ENCODE measurements around the gene CD9.

- TF ChIP-seq POLR2A (IDR thresholded peaks at IDR 0.05; ENCODE audit: low read depth, low read length) (no peak), EZH2 (IDR thresholded peaks at IDR 0.05; ENCODE audit: borderline replicate concordance, low read depth, low read length, severe bottlenecking) (no peak), POLR2AphosphoS5 (IDR thresholded peaks at IDR 0.05; ENCODE audit: insufficient read depth, low read depth, low read length) (no peak), CTCF (IDR thresholded peaks at IDR 0.05; ENCODE audit: extremely low read depth in 1 of 2, insufficient read depth in 1 of 2, low read depth in 1 of 2, low read length in 2 of 2) (no peak)
These were observed 16.3 kb upstream of the CD9 start for GRCh38 chr12:6183689-6184428.
